DOHH2 (cell line): Measurements from ENCODE around the gene CEBPE.

Source experiments
- H3F3A ChIP-seq: fragments of 200-600 bp; sonication (generic), shearing (Covaris generic); 2 replicates; pipeline ENCODE4 v1.6.0; 2016; ENCODE audit warnings: antibody characterized with exemption, mild to moderate bottlenecking; ENCODE audit not compliant: control insufficient read depth, insufficient read depth
- H3K27ac ChIP-seq: fragments of 200-600 bp; sonication (generic); 2 replicates; pipeline ENCODE4 v1.5.1; 2014; ENCODE audit warnings: low read depth, mild to moderate bottlenecking, low read length, moderate library complexity
- H3K27me3 ChIP-seq: fragments of 200-600 bp; sonication (generic); 2 replicates; pipeline ENCODE4 v1.6.1; 2014; ENCODE audit warnings: mild to moderate bottlenecking, low read length, mixed read lengths; ENCODE audit not compliant: control insufficient read depth
- H3K36me3 ChIP-seq: fragments of 200-600 bp; sonication (generic); 2 replicates; pipeline ENCODE4 v1.6.1; 2014; ENCODE audit warnings: mild to moderate bottlenecking, low read length, moderate library complexity, mixed read lengths; ENCODE audit not compliant: control insufficient read depth
- H3K4me1 ChIP-seq: fragments of 200-600 bp; sonication (generic); 2 replicates; pipeline ENCODE4 v1.6.1; 2014; ENCODE audit warnings: mild to moderate bottlenecking, low read length, mixed read lengths; ENCODE audit not compliant: control insufficient read depth
- H3K4me2 ChIP-seq: fragments of 200-600 bp; sonication (generic); 2 replicates; pipeline ENCODE4 v1.6.0; 2014; ENCODE audit warnings: mild to moderate bottlenecking, low read length, moderate library complexity
- H3K4me3 ChIP-seq: fragments of 200-600 bp; sonication (generic); 2 replicates; pipeline ENCODE4 v1.5.1; 2014; ENCODE audit warnings: mild to moderate bottlenecking, low read length, mixed read lengths
- H3K79me2 ChIP-seq: fragments of 200-600 bp; sonication (generic); 2 replicates; pipeline ENCODE4 v1.6.1; 2014; ENCODE audit warnings: mild to moderate bottlenecking, low read length, mixed read lengths; ENCODE audit not compliant: control insufficient read depth
- H3K9me2 ChIP-seq: fragments of 200-600 bp; sonication (generic); replicated peaks from 2 replicates; pipeline ENCODE4 v1.6.1; 2014; ENCODE audit warnings: mild to moderate bottlenecking, low read length, mixed read lengths; ENCODE audit not compliant: control insufficient read depth
- H3K9me3 ChIP-seq: fragments of 200-600 bp; sonication (generic); 2 replicates; pipeline ENCODE4 v1.6.1; 2014; ENCODE audit warnings: antibody characterized with exemption, low read length, mixed read lengths; ENCODE audit not compliant: control insufficient read depth, insufficient read depth
- H4K20me1 ChIP-seq: fragments of 200-600 bp; sonication (generic); 2 replicates; pipeline ENCODE4 v1.6.0; 2014; ENCODE audit warnings: low read depth, mild to moderate bottlenecking, antibody characterized with exemption, low read length, moderate library complexity; ENCODE audit not compliant: control insufficient read depth, insufficient read depth
- EZH2phosphoT487 ChIP-seq: fragments of 200-600 bp; sonication (generic); IDR thresholded peaks from 2 replicates; pipeline ENCODE4 v1.6.1; 2017; ENCODE audit warnings: borderline replicate concordance, mild to moderate bottlenecking, antibody characterized with exemption, low read length, moderate library complexity, mixed read lengths
- TF ChIP-seq, protein P1 (sequence below): fragments of 200-600 bp; sonication (generic); IDR thresholded peaks from one replicate; pipeline ENCODE4 v1.5.1; 2014; ENCODE audit warnings: antibody characterized with exemption, mild to moderate bottlenecking, low read depth, low read length; ENCODE audit not compliant: poor library complexity, severe bottlenecking

The CEBPE gene

DNA sequence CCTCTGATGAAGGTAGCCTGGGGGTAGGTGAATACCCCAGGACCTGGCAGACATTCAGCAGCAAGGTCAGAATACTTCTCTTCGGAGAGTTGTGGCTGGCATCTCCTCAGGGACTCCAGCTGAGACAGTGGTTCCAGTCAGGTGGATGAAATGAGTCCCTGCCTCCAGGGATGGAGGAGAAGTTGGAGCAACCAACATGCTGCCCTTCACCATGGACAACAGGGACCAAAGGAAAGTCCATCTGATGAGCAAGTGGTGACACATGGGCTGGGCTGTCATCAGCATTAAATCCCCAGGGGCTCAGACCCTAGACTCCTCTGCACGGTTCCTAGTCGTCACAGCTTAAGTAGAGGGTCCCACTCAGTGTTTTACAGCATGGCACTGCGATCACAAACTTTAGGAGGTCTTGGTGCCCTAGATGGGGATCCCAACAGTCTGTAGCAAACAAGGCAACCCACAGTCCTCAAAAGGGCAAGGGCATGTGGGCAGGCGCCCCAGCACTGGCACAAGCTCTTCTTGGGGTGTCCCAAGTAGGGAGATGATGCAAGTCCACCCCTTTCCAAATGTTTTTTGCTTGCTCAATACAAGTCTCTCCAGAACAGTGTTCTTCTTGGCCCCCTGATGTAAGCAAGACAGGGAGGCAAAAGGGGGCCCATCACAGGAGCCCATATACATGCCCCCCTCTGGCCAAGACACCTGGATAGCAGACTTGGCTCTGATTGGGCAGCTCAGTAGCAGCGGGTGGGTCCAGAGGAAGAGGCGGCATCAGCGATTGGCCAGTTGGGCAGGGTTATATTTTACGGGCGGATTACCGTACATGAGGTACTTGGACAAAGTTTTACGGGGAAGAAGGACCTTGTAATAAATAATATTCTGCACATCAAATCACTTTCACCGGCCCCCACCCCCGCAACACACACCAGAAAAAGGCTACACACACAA is 50.9 kb downstream of the CEBPE start:
- peaks cover 89% of the 10 kb centered on the region for H3K36me3 ChIP-seq
- no peak for TF ChIP-seq EZH2phosphoT487
- TF ChIP-seq, protein P1, sequence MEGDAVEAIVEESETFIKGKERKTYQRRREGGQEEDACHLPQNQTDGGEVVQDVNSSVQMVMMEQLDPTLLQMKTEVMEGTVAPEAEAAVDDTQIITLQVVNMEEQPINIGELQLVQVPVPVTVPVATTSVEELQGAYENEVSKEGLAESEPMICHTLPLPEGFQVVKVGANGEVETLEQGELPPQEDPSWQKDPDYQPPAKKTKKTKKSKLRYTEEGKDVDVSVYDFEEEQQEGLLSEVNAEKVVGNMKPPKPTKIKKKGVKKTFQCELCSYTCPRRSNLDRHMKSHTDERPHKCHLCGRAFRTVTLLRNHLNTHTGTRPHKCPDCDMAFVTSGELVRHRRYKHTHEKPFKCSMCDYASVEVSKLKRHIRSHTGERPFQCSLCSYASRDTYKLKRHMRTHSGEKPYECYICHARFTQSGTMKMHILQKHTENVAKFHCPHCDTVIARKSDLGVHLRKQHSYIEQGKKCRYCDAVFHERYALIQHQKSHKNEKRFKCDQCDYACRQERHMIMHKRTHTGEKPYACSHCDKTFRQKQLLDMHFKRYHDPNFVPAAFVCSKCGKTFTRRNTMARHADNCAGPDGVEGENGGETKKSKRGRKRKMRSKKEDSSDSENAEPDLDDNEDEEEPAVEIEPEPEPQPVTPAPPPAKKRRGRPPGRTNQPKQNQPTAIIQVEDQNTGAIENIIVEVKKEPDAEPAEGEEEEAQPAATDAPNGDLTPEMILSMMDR, result no peak
- no peaks in the 10 kb centered on the region for H3K9me3 ChIP-seq
- H3K9me2 ChIP-seq, result no peaks in the 10 kb centered on the region
- H4K20me1 ChIP-seq, result peaks cover 24% of the 10 kb centered on the region
- H3K27ac ChIP-seq, result no peak overlapping the region
- peak overlapping the region; percentile 64 for H3K4me2 ChIP-seq
- H3K79me2 ChIP-seq, result peaks cover 67% of the 10 kb centered on the region
- H3K27me3 ChIP-seq, result no peaks in the 10 kb centered on the region
- H3F3A ChIP-seq, result peaks cover 16% of the 10 kb centered on the region
- H3K4me3 ChIP-seq, result peak overlapping the region; percentile 46
- peaks cover 33% of the 10 kb centered on the region for H3K4me1 ChIP-seq
